ENCODE data around the gene RASSF5.

GRCh38 chr1:206512851-206513180 is 5.5 kb downstream of the RASSF5 start:
- no peak for TF ChIP-seq POLR2AphosphoS5 (IDR thresholded peaks at IDR 0.05; ENCODE audit: low read depth, low read length)
- no peak for TF ChIP-seq CTCF (IDR thresholded peaks at IDR 0.05)
- no peak for TF ChIP-seq SIN3A (IDR thresholded peaks at IDR 0.05; ENCODE audit: borderline replicate concordance, low read depth, low read length)
- TF ChIP-seq MAX (IDR thresholded peaks at IDR 0.05; ENCODE audit: low read depth): no peak
- no peak for TF ChIP-seq TAF1 (IDR thresholded peaks at IDR 0.05; ENCODE audit: borderline replicate concordance, low read depth, low read length)
- no peak for TF ChIP-seq MXI1 (IDR thresholded peaks at IDR 0.05; ENCODE audit: low read depth, low read length)
- no peak for TF ChIP-seq NRF1 (IDR thresholded peaks at IDR 0.05; ENCODE audit: low read depth, low read length)
